ENCODE data around the gene RERGL. TPM values are rescaled to one million over a fixed set of nuclear protein-coding genes. Genes with fewer than 3 reads are reported as not detected.

RERGL gene
- not detected in 5 replicates for total RNA-seq (2022; extraction: Qiagen RNA extraction; ENCODE audit: low read depth)

GRCh38 chr12:18090093-18090492, at the start of gene RERGL:
TSS of gene RERGL (minus strand) at chr12:18090193. CDS start at chr12:18090140, 53 bp downstream.

Other genes with a start within 250 kb of the RERGL start
- not detected in 5 replicates for gene PIK3C2G, start 171.3 kb upstream of the RERGL start, total RNA-seq (2022; extraction: Qiagen RNA extraction; ENCODE audit: low read depth)

All from A549 treated with DMSO at 1 μM for 4 hours (cell line).